ENCODE results near the gene DIP2C. TPM values are rescaled to one million over a fixed set of nuclear protein-coding genes. Genes with fewer than 3 reads are reported as not detected.

DIP2C gene
- polyA plus RNA-seq, 1 donor: 26.3 TPM

GRCh38 chr10:676178-676577, 13.3 kb downstream of the DIP2C start:
- DNase-seq (ENCODE audit: low read depth): no peak

- no peak for DNase-seq (ENCODE audit: low read depth)
These were observed 13.9 kb downstream of the DIP2C start for GRCh38 chr10:675532-675931.

GRCh38 chr10:673492-673891, 16.0 kb downstream of the DIP2C start:
- DNase-seq (ENCODE audit: low read depth): no peak

GRCh38 chr10:672992-673391, 16.5 kb downstream of the DIP2C start:
- no peak for DNase-seq (ENCODE audit: low read depth)

DNA sequence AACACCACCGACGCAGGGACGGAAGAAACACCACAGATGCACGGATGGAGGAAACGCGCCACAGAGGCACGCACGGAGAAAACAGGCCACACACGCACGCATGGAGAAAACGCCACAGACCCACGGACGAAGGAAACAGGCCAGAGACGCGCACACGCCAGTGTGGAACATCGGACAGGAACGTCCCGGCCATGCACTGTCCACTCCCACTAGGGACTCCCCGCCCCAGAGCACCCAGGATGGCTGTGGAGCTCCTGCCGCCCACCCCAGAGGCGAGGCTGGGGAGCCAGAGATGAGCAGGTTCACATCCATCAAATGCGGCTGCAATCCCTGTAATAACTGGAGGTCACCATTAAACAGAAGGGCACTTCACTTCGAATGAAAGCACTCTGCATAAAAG, 17.3 kb downstream of the DIP2C start:
- DNase-seq (ENCODE audit: low read depth): no peak

DNA sequence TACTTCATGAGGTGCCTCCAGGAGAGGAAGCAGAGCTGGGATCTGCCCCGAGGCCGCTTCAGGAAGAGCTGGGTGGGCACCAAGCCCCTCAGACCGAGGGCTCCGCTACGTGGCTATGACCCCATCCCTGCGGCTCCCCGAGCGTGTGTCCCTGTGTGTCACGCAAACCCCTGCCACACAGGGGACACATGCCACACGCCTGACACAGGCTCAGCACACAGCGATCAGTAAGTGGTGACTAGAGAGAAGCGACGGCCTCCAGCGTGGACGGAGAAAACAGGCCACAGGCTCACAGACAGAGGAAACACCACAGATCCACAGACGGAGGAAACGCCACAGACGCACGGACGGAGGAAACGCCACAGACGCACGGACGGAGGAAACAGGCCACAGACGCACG, 18.5 kb downstream of the DIP2C start:
- DNase-seq (ENCODE audit: low read depth): no peak

GRCh38 chr10:670038-670437, 19.4 kb downstream of the DIP2C start:
- no peak for DNase-seq (ENCODE audit: low read depth)

- DNase-seq (ENCODE audit: low read depth): no peak
These were observed 20.5 kb downstream of the DIP2C start for GRCh38 chr10:668786-669485.

- no peak for DNase-seq (ENCODE audit: low read depth)
These were observed 21.8 kb downstream of the DIP2C start for GRCh38 chr10:667602-668143.

GRCh38 chr10:667096-667495, 22.4 kb downstream of the DIP2C start:
- DNase-seq (ENCODE audit: low read depth): no peak

GRCh38 chr10:666237-667012, 23.0 kb downstream of the DIP2C start:
- DNase-seq (ENCODE audit: low read depth): no peak

DNA sequence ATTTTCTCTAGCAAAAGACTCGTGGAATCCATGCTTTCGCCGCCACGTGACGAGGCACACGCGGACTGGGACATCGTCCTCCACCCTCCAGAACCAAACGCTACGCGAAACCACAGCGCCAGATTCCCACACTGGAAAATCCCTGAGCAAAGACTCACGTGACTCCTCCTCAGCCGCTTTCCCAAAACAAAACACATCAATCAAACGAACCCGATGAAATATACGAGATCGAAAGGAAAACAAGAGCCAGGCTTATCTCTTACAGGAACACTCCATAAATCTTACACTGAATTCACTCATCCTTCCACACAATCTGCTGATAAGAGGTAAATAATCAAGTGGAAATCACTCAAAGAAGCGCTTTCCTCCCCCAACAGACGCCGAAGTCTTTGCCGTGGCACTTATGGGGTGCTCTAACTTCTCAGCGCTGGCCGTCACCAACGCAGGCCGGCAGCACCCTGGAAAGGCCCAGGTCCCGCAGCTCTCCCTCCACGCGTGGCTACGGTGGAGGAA, 23.8 kb downstream of the DIP2C start:
- DNase-seq (ENCODE audit: low read depth): peak; percentile 34

DNA sequence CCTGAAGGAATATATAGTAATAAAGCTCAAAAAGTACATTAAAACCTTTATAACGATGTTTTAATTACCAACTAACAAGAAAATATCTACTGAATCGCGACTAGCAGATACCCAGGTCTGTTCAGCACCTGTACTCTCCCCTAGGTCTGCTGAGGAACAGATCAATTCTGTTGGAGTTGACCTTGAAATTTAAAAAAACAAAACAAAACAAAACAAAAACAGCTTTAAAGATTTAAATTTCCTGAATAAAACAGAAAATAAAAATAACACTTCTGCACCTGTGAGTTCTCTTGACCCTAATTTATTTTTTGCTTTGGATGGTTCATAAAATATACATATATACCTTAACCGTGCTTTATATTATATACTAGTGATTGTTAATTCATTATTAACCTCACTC, 24.6 kb downstream of the DIP2C start:
- no peak for DNase-seq (ENCODE audit: low read depth)

GRCh38 chr10:664301-664700, 25.2 kb downstream of the DIP2C start:
- no peak for DNase-seq (ENCODE audit: low read depth)

GRCh38 chr10:663831-664251, 25.6 kb downstream of the DIP2C start:
- no peak for DNase-seq (ENCODE audit: low read depth)

- DNase-seq (ENCODE audit: low read depth): no peak
These were observed 26.1 kb downstream of the DIP2C start for GRCh38 chr10:663466-663751.

GRCh38 chr10:662686-663465, 26.6 kb downstream of the DIP2C start:
- no peak for DNase-seq (ENCODE audit: low read depth)

- DNase-seq (ENCODE audit: low read depth): no peak
These were observed 27.3 kb downstream of the DIP2C start for GRCh38 chr10:662223-662605.

DNA sequence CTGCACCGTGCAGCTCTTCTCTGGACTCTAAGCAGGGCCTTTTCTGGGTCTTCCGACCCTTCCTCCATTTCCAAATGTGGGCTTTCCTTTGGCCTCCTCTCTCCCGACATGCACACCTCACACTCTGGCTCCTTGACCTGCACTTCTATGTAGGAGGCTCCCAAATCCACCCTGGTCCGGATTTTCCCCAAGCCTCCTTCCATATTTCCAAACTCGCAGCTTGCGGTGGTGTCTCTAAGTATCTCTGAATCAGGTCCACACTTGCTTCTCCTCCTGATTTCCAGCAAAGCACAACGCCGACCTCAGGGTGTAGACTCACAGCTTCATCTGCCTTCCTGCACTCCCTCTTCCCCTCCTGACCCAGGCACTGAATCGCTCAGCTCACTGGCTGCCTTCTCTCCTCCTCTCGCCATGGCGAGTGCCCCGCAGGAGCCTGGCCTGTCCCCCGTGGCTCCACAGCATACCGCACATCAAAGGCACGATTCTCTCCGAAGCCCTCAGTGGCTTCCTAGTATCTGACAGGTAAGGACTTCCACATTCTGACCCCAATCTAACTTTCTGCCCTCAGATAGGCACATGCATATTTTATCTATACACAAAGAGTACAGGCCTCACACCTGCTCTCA, 27.8 kb downstream of the DIP2C start:
- DNase-seq (ENCODE audit: low read depth): no peak

DNA sequence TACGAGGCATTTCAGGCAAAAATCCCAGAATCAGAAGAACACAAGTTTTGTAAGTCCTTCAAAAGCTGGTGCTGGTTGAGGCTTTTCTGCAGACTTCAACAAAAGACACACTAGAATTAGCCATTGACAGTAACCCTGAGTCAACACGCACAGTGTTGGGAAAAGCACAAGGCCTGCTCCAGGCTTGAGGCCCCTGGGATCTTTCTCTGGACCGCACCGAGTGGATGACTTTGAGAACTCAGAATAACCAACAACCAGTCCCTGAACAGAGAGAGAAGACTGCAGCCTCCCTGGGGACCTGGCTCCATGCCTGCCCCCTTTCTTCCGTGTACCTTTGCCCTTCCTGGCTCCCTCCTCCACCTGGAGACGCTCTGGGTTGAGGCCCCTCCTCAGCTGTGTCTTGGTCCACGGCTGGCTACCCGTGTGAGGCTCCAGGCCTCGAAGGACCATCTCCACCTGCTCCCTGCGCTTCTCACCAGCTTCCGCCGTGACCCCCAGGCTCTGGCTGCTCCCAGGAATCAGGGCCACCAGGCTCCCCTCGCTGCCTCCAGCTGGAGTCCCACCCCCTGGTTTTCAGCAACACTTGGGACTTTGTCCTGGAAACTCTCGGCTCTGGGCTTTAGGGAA, 28.4 kb downstream of the DIP2C start:
- no peak for DNase-seq (ENCODE audit: low read depth)

- DNase-seq (ENCODE audit: low read depth): no peak
These were observed 29.0 kb downstream of the DIP2C start for GRCh38 chr10:660413-660969.

Data from forelimb muscle (tissue), 1 donor.